Stimulated activated CD4-positive, alpha-beta T cell treated with anti-CD3 and anti-CD28 coated beads, Interleukin-12 subunit alpha, Interleukin-12 subunit beta, amount 100 ng/mL, for 4 hours (primary cell): ENCODE data around the gene ZNF684.

Experiments
- DNase-seq: peaks from one replicate; pipeline ENCODE4 v3.0.0-alpha.2; 2020

ZNF684 gene

DNA sequence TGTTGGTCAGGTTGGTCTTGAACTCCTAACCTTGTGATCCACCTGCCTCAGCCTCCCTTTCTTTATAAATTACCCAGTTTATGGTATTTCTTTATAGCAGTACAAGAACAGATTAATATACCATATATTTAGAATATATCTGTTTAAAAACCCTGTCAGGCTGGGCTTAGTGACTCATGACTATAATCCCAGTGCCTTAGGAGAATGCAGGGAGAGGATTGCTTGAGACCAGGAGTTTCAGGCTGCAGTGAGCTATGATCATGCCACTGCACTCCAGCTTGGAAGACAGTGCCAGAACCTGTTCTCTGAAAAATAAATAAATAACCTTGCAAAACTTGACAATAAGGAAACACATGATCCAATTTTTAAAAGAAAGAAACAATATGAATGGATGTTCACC, 43.9 kb downstream of the ZNF684 start:
- no peak for DNase-seq

DNA sequence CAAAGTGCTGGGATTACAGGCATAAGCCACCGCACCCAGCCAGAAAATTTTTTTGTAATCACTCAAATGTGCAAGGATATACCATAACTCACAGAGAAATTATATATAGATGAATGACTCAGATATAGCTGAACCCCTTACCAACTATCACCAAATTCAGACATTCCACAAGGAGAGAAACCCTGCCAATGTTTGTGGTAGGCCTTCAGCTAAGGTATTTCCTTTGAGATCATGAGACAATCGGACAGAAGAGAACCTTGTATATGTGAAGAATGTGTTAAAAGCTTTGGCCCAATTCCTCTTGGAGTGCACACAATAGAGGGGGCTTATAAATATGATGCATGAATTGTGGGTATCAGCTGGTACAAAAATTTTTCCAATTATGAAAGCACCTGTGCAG, 50.7 kb downstream of the ZNF684 start:
- DNase-seq = no peak

DNA sequence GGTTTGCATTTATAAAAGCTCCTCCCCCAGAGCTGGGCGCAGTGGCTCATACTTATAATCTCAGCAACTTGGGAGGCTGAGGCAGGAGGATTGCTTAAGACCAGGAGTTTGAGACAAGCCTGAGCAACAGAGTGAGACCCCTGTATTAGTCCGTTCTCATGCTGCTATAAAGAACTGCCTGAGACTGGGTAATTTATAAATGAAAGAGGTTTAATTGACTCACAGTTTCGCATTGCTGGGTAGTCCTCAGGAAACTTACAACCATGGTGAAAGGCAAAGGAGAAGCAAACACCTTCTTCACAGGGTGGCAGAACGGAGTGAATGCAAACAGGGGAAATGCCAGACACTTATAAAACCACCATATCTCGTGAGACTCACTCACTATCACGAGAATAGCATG, 52.5 kb downstream of the ZNF684 start:
- no peak for DNase-seq

DNA sequence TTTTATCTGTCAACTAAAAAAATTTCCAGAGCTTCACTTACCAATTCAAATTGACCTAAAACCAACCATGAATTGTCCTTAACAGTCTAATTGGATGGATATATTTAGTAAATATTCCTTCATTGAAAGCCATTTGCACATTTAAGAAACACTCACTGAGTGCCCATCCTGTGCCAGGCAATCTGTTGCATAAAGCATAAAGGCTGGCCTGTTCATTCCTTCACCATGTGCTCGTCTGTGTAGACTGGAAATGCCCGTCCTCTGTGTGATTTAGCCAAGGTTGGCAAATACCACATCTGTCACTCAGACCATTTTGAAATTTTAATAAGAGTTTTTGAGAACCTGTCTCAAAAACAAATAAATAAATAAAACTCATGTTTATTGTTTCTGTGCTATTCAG, 57.1 kb downstream of the ZNF684 start:
- no peak for DNase-seq

DNA sequence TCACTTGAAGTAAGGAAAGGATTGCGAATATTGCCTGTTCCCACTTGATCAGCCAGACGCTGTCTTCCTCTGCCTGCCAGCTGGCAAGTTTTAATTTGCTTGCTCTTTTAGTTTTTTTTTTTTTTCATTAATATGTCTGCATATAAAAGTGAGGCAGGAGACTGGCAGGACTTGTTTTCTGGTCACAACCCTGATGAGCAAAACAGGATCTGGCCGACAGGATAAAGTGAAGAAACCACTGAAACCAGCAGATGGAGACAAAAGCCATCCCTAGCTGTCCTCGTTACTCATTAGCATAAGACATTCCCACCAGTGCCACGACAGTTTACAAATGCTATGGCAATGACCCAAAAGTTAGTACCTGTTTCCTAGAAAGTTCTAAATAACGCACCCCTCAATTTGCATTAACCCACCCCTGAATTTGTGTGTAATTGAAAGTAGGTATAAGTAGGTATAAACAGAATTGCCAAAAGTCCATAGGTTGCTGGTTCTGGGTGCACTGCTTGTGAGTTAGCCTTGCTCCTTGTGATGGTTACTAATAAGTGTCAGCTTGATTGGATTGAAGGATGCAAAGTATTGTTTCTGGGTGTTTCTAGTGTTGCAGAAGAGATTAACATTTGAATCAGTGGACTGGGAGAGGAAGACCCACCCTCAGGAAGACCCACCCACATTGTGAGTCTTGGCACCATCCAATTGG, 60.8 kb downstream of the ZNF684 start:
- no peak for DNase-seq

DNA sequence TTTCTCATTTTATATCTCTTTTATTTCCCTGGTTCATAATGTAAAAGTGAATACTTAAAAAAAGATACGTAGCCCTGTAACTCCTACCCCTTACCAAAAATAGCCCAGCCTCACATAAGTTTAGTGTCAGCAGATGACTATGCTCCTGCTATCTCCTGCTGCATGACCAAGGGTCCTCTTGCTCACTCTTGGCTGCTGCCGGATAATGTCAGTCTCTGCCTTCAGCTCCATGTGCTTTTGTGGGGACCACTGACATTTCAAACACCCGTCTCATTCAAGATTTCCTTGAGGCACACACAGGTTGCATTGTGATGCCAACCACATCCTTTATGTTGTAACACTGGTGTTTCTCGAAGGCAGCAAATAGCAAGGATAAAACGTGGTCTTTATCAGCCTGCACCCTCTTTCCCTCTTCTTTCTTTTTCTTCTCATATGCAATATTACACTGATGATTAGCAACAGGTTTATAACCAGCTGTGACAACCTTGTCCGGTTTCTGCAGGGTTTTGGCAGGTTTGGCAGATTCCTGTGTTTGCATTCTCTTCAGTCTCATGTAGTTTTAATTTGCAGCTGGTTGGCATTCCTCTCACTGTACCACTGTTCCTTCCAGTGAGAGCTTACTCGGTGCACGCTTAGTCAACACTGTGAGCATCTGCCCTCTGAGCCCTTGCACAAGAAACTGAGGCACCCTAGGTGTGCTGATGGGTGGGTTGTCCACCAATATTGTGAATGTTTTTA, 62.2 kb downstream of the ZNF684 start:
- DNase-seq = no peak

DNA sequence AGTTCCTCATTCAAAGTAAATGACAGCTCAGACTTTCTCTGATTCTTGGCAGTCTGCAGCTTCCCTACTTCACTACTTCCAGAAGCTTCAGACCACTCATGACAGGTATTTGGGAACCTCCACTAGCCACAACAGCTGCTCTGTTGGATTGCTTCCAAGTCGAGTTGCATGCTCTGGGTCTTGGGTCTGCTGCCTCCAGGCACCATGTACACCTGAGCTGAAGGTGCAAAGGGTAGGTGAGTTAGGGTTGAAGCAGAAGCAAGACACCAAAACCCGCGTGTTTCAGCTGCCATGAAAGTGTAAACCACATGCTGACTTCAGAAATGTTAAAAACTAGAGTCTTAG, 62.7 kb downstream of the ZNF684 start:
- no peak for DNase-seq

DNA sequence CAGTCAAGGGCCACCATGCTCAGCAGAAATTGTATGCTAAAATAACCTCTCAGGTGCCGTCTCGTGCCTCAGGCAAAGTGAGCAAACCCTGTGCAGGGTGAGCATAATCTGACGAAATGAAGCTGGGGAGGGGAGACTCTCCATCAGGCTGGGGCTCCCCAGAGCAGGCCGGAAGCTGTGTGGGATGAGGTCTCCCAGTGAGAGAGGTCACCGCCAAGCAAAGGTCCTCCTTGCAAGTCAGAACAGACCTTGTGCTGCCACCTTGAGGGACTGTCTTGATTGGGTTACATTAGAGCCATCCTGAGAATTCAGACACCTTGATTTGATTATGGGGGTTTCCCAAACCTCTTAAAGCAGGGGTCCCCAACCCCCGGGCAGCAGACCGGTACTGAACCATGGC, 64.2 kb downstream of the ZNF684 start:
- no peak for DNase-seq
